Measurements from ENCODE around the gene TAF11L4. TPM values are rescaled to one million over a fixed set of nuclear protein-coding genes. Genes with fewer than 3 reads are reported as not detected.
"Not testable (repeated sequence)": the region's sequence is repeated elsewhere in the genome, so short reads cannot be mapped to it uniquely, and the experiment has no call there.

The TAF11L4 gene
- not detected in 2 replicates for total RNA-seq

DNA sequence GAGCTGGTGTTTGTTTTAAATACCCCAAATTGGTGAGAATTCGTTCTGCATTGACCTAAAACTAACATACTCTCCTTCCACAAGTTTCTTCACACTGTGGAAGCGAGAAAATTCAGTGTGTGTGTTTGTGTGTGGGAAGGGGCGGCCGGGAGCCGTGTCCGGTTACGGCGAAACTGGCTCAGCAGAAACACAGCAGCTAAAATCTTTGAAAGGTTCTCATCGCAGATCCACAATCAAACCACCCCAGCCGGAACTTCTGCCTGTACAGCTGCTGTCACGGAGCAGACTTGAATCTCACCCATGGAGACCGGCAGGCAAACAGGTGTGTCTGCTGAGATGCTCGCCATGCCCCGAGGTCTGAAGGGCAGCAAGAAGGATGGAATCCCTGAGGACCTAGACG lies at the start of gene TAF11L4:
Gene TAF11L4, plus strand, starts transcription at position 301 of the 400 bp plus-strand sequence.
- not testable (repeated sequence) for DNase-seq

DNA sequence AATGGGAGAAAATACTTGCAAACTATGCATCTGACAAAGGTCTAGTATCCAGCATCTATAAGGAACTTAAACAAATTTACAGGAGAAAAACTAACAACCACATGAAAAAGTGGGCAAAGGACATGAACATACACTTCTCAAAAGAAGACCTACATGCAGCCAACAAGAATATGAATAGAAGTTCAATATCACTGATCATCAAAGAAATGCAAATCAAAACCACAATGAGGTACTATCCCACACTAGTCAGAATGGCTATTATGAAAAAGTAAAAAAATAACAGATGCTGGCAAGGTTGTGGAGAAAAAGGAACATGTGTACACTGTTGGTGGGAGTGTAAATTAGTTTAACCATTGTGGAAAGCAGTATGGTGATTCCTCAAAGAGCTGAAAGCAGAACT lies 46.5 kb upstream of the TAF11L4 start:
- DNase-seq = not testable (repeated sequence)

DNA sequence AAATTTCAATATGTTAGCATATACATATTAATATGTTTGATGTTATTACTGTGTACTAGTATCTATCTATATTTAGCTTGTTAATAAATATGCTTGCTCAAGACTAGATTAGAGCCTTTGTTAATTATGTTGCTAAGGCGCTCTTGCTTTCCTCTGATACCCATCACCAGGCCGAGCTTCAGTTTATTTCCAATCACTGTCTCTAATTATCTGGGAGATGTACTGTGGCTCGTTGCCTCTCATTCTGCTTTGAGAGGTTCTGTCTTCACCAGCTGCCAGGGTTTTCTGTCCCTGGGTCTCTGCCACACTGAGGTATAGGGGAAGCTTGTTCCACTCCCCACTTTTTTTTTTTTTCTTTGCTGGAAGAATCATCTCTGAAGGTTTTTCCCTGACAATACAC lies 44.6 kb upstream of the TAF11L4 start:
- DNase-seq = no peak

DNA sequence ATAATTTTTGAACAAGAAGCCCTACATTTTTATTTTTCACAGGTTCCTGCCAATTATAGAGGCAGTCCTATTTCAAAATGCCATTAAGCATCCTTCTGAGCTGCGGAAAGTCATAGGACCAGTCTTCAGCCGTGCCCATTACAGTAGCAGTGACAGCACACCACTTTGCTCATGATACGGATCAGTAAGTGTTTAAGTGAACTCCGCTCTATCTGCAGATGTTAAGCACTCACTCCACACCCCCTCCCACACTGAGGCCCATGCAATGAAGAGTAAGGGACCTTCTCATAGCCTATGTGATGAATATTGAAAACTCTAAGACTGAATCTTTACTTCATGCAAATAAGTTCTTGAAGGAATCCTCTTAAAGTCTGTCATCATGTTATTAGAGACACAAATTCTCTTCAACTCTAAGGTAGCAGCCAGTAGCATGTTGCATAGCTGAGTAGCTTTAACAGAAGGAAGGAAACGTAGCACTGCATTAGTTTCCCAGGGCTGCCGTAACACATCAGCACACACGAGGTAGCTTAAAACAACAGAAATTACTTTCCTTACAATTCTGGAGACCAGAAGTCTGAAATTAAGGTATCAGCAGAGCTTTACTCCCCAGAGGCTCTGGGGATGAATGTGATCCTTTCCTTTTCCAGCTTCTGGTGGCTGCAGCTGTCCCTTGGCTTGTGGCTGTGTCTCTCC lies 43.9 kb upstream of the TAF11L4 start:
- no peak for DNase-seq

DNA sequence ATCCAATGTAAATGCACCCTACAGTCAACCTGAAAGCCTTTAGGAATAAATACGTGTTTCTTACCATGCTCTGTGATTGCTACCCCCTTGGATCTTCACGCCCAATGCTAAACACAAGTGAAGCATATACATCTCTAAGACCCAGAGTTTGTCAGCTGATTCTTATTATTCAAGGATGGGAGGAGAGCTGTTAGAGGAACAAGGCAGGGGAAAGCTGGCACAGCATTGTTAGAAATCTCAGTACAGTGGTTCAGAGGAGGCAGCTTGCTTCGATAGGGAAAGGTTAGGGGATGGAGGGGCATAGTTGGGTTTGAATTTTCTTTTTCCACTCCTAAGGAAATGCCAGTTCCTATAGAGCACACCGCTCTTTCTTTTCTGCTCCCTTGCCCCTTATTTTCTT lies 40.2 kb upstream of the TAF11L4 start:
- DNase-seq = no peak

DNA sequence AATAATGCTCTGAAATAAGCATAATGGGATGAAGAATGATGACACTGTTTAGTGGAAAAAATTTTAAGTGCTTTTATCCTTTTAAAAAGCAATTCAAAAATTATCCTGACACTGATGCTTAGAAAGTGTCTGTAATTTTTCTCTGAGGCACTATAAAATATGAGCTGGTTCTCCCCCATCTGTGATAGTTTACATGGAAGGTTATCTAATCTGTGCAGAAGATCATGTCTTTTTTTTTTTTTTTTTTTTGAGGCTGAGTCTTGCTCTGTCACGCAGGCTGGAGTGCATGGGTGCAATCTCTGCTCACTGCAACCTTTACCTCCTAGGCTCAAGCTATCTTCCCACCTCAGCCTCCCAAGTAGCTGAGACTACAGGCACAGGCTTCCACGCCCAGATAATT lies 38.8 kb upstream of the TAF11L4 start:
- DNase-seq = no peak

DNA sequence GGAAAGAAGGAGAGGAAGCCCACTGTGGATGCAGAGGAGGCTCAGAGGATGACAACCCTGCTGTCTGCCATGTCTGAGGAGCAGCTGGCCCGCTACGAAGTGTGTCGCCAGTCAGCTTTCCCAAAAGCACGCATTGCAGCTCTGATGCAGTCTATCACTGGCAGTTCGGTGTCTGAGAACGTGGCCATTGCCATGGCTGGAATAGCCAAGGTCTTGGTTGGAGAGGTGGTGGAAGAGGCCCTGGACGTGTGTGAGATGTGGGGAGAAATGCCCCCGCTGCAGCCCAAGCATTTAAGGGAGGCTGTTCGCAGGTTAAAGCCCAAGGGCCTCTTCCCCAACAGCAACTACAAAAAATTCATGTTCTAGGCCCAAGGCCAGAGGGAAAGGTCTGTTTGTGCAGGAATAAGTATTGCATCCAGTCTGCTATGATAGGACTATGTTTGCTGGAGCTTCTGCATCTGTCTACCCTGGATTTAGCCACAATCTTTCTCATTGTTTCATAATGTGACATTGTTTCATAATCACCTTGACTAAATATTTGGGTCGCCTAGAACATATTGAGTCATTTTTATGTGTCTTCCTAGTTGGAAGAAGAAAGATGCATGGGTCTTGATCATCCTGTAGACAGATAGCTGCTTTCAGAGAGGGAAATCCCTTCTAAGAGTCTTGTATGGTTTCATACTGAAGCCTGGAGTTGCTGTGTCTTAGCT lies 35.0 kb upstream of the TAF11L4 start:
- DNase-seq = not testable (repeated sequence)

DNA sequence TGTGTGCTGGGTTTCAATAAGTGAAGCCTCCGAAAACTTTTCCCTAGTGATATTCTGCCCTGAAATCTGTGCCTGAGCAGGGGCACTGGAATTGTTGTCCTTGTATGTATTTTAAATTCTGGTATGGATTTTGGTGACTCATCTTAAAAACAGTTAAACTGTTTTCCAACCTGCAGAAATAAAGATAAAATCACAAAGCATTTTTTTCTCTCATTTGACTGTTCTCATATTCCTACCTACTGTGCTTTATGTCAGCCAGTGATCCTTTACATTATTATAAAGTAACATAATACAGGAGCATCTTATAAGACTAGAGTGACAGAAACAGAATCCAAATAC lies 34.5 kb upstream of the TAF11L4 start:
- no peak for DNase-seq

DNA sequence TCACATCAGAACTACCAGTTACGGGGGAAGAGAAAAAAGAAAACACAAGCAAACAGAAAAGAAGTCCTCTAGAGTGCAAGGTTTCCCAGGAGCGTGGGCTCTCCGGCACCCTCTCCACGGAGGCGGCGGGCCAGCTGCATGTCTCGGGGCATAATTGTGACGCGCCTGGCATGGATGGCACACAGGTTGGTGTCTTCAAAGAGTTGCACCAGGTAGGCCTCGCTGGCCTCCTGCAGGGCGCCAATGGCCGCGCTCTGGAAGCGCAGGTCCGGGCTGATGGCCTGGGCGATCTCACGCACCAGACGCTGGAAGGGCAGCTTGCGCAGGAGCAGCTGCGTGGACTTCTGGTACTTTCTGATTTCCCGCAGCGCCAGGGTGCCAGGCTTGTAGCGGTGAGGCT lies 30.3 kb upstream of the TAF11L4 start:
- not testable (repeated sequence) for DNase-seq

DNA sequence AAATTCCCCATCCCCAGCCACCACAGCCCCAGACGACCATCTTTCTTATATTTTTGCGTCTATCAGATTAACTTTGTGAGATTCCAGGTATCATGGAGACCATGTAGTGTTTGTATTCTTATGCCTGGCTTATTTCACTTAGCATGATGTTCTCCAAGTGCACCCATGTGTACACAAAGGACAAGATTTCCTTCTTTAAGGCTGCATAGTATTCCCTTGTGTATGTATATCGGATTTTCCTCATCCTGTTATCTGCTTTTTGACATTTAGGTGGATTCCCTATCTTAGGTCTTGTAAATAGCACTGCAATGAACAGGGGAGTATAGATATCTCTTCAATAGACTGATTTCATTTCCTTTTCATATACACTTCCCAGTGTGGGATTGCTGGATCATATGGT lies 28.8 kb upstream of the TAF11L4 start:
- DNase-seq = no peak

DNA sequence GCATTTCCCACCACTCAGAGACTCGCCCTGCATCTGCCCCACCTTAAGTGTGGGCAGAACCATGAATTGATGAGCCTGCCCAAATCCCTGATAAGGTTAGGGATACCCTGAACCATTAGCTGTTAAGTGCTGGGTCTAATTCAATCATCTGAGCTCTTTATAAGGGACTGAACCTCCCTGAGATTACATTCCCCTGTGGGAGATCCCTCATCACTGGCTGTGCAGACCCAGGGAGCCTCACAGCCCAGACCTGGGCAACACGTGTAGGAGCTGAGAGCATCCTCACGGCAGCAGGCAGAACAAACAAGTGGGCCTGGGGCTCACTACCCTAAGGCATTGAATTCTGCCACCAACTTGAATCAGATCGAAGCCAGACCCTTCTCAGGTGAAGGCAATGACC lies 24.2 kb upstream of the TAF11L4 start:
- DNase-seq = no peak

DNA sequence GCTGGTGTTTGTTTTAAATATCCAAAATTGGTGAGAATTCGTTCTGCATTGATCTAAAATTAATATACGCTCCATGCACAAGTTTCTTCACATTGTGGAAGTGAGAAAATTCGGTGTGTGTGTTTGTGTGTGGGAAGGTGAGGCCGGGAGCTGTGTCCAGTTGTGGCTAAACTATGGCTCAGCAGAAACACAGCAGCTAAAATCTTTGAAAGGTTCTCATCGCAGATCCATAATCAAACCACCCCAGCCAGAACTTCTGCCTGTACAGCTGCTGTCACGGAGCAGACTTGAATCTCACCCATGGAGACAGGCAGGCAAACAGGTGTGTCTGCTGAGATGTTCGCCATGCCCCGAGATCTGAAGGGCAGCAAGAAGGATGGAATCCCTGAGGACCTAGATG lies 23.7 kb upstream of the TAF11L4 start, which contains the start of gene TAF11L2:
Gene TAF11L2, plus strand, starts transcription at position 301 of the 400 bp plus-strand sequence.
- DNase-seq = not testable (repeated sequence)

DNA sequence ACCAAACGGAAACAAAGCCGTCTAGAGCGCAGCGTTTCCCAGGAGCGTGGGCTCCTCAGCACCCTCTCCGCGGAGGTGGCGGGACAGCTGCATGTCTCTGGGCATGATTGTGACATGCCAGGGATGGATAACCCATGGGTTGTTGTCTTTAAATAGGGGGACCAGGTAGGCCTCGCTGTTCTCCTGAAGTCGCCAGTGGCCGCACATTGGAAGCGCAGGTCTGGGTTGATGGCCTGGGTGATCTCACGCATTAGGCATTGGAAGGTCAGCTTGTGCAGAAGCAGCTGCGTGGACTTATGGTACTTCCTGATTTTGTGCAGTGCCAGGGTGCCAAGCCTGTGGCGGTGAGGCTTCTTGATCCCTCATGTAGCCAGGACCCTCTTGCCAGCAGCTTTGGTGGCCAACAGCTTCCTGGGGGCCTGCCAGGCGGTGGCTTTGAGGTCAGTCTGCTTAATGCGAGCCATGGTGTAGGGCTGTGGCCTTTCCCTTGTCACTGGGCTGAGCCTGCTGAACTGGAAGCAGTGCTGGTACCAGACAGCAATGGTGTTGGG lies 9.8 kb upstream of the TAF11L4 start:
- DNase-seq = no peak

DNA sequence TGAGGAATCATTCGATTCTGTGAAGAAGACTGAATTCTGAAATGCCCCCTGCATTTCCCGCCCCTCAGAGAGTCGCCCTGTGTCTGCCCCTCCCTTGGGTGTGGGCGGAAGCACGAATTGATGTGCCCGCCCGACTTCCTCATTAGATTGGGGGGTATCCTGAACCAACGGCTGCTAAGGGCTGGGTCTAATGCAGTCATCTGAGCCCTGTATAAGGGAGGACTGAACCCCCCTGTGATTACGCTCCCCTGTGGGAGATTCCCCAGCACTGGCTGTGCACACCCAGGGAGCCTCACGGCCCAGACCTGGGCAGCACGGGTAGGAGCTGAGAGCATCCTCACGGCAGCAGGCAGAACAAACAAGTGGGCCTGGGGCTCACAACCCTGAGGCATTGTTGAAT lies 4.1 kb upstream of the TAF11L4 start:
- not testable (repeated sequence) for DNase-seq

DNA sequence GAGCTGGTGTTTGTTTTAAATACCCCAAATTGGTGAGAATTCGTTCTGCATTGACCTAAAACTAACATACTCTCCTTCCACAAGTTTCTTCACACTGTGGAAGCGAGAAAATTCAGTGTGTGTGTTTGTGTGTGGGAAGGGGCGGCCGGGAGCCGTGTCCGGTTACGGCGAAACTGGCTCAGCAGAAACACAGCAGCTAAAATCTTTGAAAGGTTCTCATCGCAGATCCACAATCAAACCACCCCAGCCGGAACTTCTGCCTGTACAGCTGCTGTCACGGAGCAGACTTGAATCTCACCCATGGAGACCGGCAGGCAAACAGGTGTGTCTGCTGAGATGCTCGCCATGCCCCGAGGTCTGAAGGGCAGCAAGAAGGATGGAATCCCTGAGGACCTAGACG lies 3.5 kb upstream of the TAF11L4 start, which contains the start of gene TAF11L3:
Gene TAF11L3, plus strand, starts transcription at position 301 of the 400 bp plus-strand sequence.
- DNase-seq = not testable (repeated sequence)

DNA sequence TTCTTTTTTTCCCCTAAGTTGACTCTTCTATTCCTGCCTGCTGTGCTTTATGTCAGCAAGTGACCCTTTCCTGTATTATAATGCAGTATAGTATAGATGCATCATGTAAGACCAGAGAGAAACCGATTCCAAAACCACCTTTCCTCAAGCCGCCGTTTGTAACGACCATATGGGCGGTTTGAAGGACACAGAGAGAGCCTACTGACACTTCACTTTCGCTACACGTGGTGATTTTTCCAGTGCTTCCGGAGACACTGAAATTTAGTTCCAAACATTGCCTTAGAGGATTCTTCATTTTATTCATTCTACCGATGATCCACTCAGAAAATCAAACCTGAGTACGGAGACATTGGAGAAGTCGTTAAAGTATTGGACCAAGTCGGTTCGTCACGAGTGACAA lies 2.1 kb upstream of the TAF11L4 start:
- DNase-seq = not testable (repeated sequence)

DNA sequence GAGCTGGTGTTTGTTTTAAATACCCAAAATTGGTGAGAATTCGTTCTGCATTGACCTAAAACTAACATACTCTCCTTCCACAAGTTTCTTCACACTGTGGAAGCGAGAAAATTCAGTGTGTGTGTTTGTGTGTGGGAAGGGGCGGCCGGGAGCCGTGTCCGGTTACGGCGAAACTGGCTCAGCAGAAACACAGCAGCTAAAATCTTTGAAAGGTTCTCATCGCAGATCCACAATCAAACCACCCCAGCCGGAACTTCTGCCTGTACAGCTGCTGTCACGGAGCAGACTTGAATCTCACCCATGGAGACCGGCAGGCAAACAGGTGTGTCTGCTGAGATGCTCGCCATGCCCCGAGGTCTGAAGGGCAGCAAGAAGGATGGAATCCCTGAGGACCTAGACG lies 3.3 kb downstream of the TAF11L4 start, which contains the start of gene TAF11L5:
Gene TAF11L5, plus strand, starts transcription at position 301 of the 400 bp plus-strand sequence.
- not testable (repeated sequence) for DNase-seq

DNA sequence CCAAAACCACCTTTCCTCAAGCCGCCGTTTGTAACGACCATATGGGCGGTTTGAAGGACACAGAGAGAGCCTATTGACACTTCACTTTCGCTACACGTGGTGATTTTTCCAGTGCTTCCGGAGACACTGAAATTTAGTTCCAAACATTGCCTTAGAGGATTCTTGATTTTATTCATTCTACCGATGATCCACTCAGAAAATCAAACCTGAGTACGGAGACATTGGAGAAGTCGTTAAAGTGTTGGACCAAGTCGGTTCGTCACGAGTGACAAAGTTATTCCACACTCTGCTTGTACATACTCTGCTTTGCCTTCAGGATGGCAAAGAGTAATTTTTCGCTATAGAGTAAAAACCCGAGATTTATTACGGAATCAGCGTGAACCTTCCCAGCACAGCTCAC lies 4.9 kb downstream of the TAF11L4 start:
- DNase-seq = peak; percentile 26

DNA sequence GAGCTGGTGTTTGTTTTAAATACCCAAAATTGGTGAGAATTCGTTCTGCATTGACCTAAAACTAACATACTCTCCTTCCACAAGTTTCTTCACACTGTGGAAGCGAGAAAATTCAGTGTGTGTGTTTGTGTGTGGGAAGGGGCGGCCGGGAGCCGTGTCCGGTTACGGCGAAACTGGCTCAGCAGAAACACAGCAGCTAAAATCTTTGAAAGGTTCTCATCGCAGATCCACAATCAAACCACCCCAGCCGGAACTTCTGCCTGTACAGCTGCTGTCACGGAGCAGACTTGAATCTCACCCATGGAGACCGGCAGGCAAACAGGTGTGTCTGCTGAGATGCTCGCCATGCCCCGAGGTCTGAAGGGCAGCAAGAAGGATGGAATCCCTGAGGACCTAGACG lies 6.8 kb downstream of the TAF11L4 start, which contains the start of gene TAF11L6:
Gene TAF11L6, plus strand, starts transcription at position 301 of the 400 bp plus-strand sequence.
- not testable (repeated sequence) for DNase-seq
